A549 (cell line): Measurements from ENCODE around the gene GNB1. TPM values are rescaled to one million over a fixed set of nuclear protein-coding genes. Genes with fewer than 3 reads are reported as not detected.
A peak's percentile ranks its signal among the peaks of the same experiment; 100 is the strongest.

Source experiments
- ATAC-seq, 2 experiments: fragments of 200-7000 bp in 1 of 2; fragments of >200 bp in 1 of 2; cut with Nextera tagmentation in 1 of 2; cut with Tn5 transposase in 1 of 2; 3 replicates each; pipeline versions ENCODE4 v1.8.0 to v1.9.1; 2018 to 2020; ENCODE audit warnings: mild to moderate bottlenecking in 1 of 2, moderate library complexity in 1 of 2
- CTCF ChIA-PET: fragments of 300-600 bp; sonication (Branson Sonifier 250); formaldehyde crosslinking; extraction: SDS; loops from one replicate; lab custom pipeline; 2021; ENCODE audit warnings: antibody characterized with exemption, inconsistent platforms; lab: Yijun Ruan, JAX
- POLR2A ChIA-PET: fragments of 350-600 bp; formaldehyde crosslinking; extraction: SDS; loops from one replicate; lab custom pipeline; 2021; ENCODE audit warnings: antibody characterized with exemption, inconsistent platforms; lab: Yijun Ruan, JAX
- DNase-seq, 2 experiments: peaks; one replicate each; pipeline versions ENCODE4 v3.0.0 to v3.0.0-alpha.2; 2011 to 2016; ENCODE audit warnings: low read depth in 1 of 2, low spot score in 1 of 2
- FAIRE-seq: peaks from 2 replicates; lab custom pipeline; 2011; peaks lifted over from hg19 to GRCh38; lab: Jason Lieb, UNC
- H3K27ac ChIP-seq, 2 experiments: fragments of >200 bp; sonication (Bioruptor Twin); formaldehyde crosslinking; 3 replicates each; pipeline ENCODE4 v1.5.1; 2016 to 2017
- H3K4me1 ChIP-seq: fragments of >200 bp; sonication (Bioruptor Twin); formaldehyde crosslinking; 3 replicates; pipeline ENCODE4 v1.6.1; 2016
- H3K4me2 ChIP-seq: fragments of >200 bp; sonication (Bioruptor Twin); formaldehyde crosslinking; 3 replicates; pipeline ENCODE4 v1.6.1; 2016
- H3K4me3 ChIP-seq: fragments of >200 bp; sonication (Bioruptor Twin); formaldehyde crosslinking; 3 replicates; pipeline ENCODE4 v1.5.1; 2016
- H3K9me3 ChIP-seq: fragments of >200 bp; sonication (Bioruptor Twin); formaldehyde crosslinking; 3 replicates; pipeline ENCODE4 v1.6.1; 2016
- CBX8 ChIP-seq: fragments of 200-600 bp; sonication (generic); IDR thresholded peaks from 2 replicates; pipeline ENCODE4 v1.6.1; 2016
- CEBPB ChIP-seq, 2 experiments: fragments of >200 bp in 1 of 2; sonication (Bioruptor Twin) in 1 of 2; formaldehyde crosslinking in 1 of 2; IDR thresholded peaks; 2 replicates each; pipeline ENCODE4 v1.6.1; 2012 to 2016
- CHD2 ChIP-seq: fragments of 150-350 bp; IDR thresholded peaks from 2 replicates; pipeline ENCODE4 v1.6.1; 2014; ENCODE audit warnings: low read length; ENCODE audit not compliant: partially characterized antibody
- CTCF ChIP-seq: fragments of >200 bp; sonication (Bioruptor Twin); formaldehyde crosslinking; IDR thresholded peaks from 3 replicates; pipeline ENCODE4 v1.5.1; 2016
- E2F6 ChIP-seq: IDR thresholded peaks from 2 replicates; pipeline ENCODE4 v1.6.1; 2012; ENCODE audit warnings: low read depth, borderline replicate concordance
- EHF ChIP-seq: fragments of 250-450 bp; sonication (Bioruptor Pico); IDR thresholded peaks from 2 replicates; pipeline ENCODE4 v1.5.0; 2020; ENCODE audit warnings: mild to moderate bottlenecking
- EHMT2 ChIP-seq: fragments of 200-600 bp; sonication (generic); IDR thresholded peaks from 2 replicates; pipeline ENCODE4 v1.6.1; 2016; ENCODE audit warnings: antibody characterized with exemption, low read depth, mild to moderate bottlenecking, moderate library complexity
- ELK1 ChIP-seq: fragments of 150-350 bp; IDR thresholded peaks from 2 replicates; pipeline ENCODE4 v1.6.1; 2014; ENCODE audit warnings: low read depth, mild to moderate bottlenecking, low read length
- GATA3 ChIP-seq: IDR thresholded peaks from 2 replicates; pipeline ENCODE4 v1.6.1; 2012; ENCODE audit warnings: borderline replicate concordance
- HES2 ChIP-seq: fragments of >200 bp; sonication (Bioruptor Twin); formaldehyde crosslinking; IDR thresholded peaks from 2 replicates; pipeline ENCODE4 v1.6.1; 2016
- HMGXB4 ChIP-seq: fragments of 250-450 bp; sonication (Bioruptor Pico); IDR thresholded peaks from 2 replicates; pipeline ENCODE4 v1.5.0; 2021; ENCODE audit warnings: mild to moderate bottlenecking, moderate library complexity, borderline replicate concordance
- HOXB5 ChIP-seq: fragments of 250-450 bp; sonication (Bioruptor Pico); IDR thresholded peaks from 2 replicates; pipeline ENCODE4 v1.5.0; 2020; ENCODE audit warnings: mild to moderate bottlenecking, moderate library complexity
- JUN ChIP-seq, 2 experiments: fragments of >200 bp; sonication (Bioruptor Twin); formaldehyde crosslinking; IDR thresholded peaks; 2 replicates in 1 of 2; 3 replicates in 1 of 2; pipeline ENCODE4 v1.6.1; 2016 to 2017
- JUNB ChIP-seq: fragments of >200 bp; sonication (Bioruptor Twin); formaldehyde crosslinking; IDR thresholded peaks from 2 replicates; pipeline ENCODE4 v1.6.1; 2016
- KDM5A ChIP-seq: fragments of 200-600 bp; sonication (generic); IDR thresholded peaks from 2 replicates; pipeline ENCODE4 v1.6.1; 2016; ENCODE audit warnings: antibody characterized with exemption, mild to moderate bottlenecking
- MAZ ChIP-seq: fragments of 150-350 bp; IDR thresholded peaks from 2 replicates; pipeline ENCODE4 v1.6.1; 2014; ENCODE audit warnings: antibody characterized with exemption, low read depth, low read length, borderline replicate concordance
- NFE2L2 ChIP-seq: fragments of 150-350 bp; conservative IDR thresholded peaks from 2 replicates; pipeline ENCODE4 v1.6.1; 2014; ENCODE audit warnings: low read length
- NPAS2 ChIP-seq: fragments of 250-450 bp; sonication (Bioruptor Pico); IDR thresholded peaks from 2 replicates; pipeline ENCODE4 v1.8.0; 2022; ENCODE audit warnings: mild to moderate bottlenecking, moderate library complexity, borderline replicate concordance
- POLR2A ChIP-seq: IDR thresholded peaks from 2 replicates; pipeline ENCODE4 v1.6.1; 2012; ENCODE audit warnings: mild to moderate bottlenecking, low read length
- POLR2AphosphoS2 ChIP-seq: conservative IDR thresholded peaks from 2 replicates; pipeline ENCODE4 v1.6.1; 2012; ENCODE audit warnings: low read length, improper control_type of control experiment, inconsistent platforms
- RFX5 ChIP-seq: fragments of 450-650 bp; IDR thresholded peaks from 2 replicates; pipeline ENCODE4 v1.7.1; 2014; ENCODE audit warnings: antibody characterized with exemption, mild to moderate bottlenecking, moderate library complexity
- RNF2 ChIP-seq: fragments of 200-600 bp; sonication (generic); IDR thresholded peaks from 2 replicates; pipeline ENCODE4 v1.6.1; 2016; ENCODE audit warnings: low read depth, mild to moderate bottlenecking, antibody characterized with exemption, moderate library complexity, borderline replicate concordance
- SMC3 ChIP-seq: fragments of >200 bp; sonication (Bioruptor Twin); formaldehyde crosslinking; IDR thresholded peaks from 3 replicates; pipeline ENCODE4 v1.6.1; 2018; ENCODE audit warnings: inconsistent platforms
- SREBF2 ChIP-seq: fragments of 450-650 bp; IDR thresholded peaks from 2 replicates; pipeline ENCODE4 v1.6.1; 2014; ENCODE audit warnings: mild to moderate bottlenecking, moderate library complexity
- ZC3H11A ChIP-seq: fragments of 450-650 bp; IDR thresholded peaks from 2 replicates; pipeline ENCODE4 v1.6.1; 2014; ENCODE audit warnings: antibody characterized with exemption, mild to moderate bottlenecking
- ZNF302 ChIP-seq: fragments of 250-450 bp; sonication (Bioruptor Pico); IDR thresholded peaks from 2 replicates; pipeline ENCODE4 v1.9.0; 2021; ENCODE audit warnings: inconsistent platforms, mild to moderate bottlenecking, moderate library complexity
- ZSCAN20 ChIP-seq: fragments of 250-450 bp; sonication (Bioruptor Pico); IDR thresholded peaks from 2 replicates; pipeline ENCODE4 v1.8.0; 2022; ENCODE audit warnings: mild to moderate bottlenecking, moderate library complexity
- WGBS: methylation state at CpG from one replicate; pipeline ENCODE4 v1.1.6; 2017; ENCODE audit errors: missing lambda C conversion rate; 5-methylcytosine and 5-hydroxymethylcytosine counted together
- polyA plus RNA-seq, 4 experiments: library from polyadenylated mRNA; depleted of rRNA in 3 of 4; stranded (reverse); fragments of >200 nt; fragmentation: RNase III in 1 of 4; extraction: RNeasy Plus Mini Kit Qiagen cat#74134 plus additional on column Dnase treatment in 1 of 4; gene quantifications; 2 replicates in 3 of 4; 3 replicates in 1 of 4; pipeline ENCODE4 v1.2.3, GENCODE V29; 2011 to 2017

GNB1 gene
- polyA plus RNA-seq, 2 of the 4 experiments (the other 2 are of a cell fraction): 159 to 270 TPM

- ATAC-seq: peak; percentile 18 to 36
- Histone ChIP-seq H3K9me3 (no peaks in the 10 kb centered on the region), H3K4me3 (peak overlapping the region; percentile 73), H3K27ac (peak overlapping the region; percentile 91 to 92), H3K4me1 (peaks cover 25% of the 10 kb centered on the region), H3K4me2 (peak overlapping the region; percentile 87)
- TF ChIP-seq E2F6: no peak
- TF ChIP-seq NFE2L2: no peak
- TF ChIP-seq NPAS2 (CRISPR knock-in tag): no peak
- no peak for TF ChIP-seq CHD2
- no peak for TF ChIP-seq RNF2
- TF ChIP-seq EHF (CRISPR knock-in tag): no peak
- TF ChIP-seq KDM5A: no peak
- no peak for TF ChIP-seq ELK1
- TF ChIP-seq ZNF302 (CRISPR knock-in tag): no peak
- no peak for TF ChIP-seq POLR2AphosphoS2
- no peak for TF ChIP-seq CTCF
- no peak for TF ChIP-seq SREBF2
- no peak for TF ChIP-seq CBX8
- no peak for TF ChIP-seq POLR2A
- no peak for TF ChIP-seq ZSCAN20 (CRISPR knock-in tag)
- no peak for TF ChIP-seq ZC3H11A
- no peak for TF ChIP-seq HOXB5
- TF ChIP-seq HMGXB4 (CRISPR knock-in tag): no peak
- CTCF ChIA-PET: interaction anchor here (0.5 to 5.4 kb wide), 11 partner anchors 10 to 142 kb away, joined by 3 to 40 read pairs (median 6); no protein-coding TSS in a partner anchor
- POLR2A ChIA-PET: interaction anchor here (0.6 to 1.1 kb wide), 8 partner anchors 8 to 893 kb away, joined by 3 to 8 read pairs (median 6); partner anchors contain the start of gene TMEM52
- WGBS: 21% methylated on average over 7 of the region's 21 CpGs
- no peak for FAIRE-seq
- peak in 1 of 2 experiments; percentile 44 for DNase-seq
Measured at GRCh38 chr1:1908506-1908791, 17.6 kb upstream of the GNB1 start.

- 86% methylated on average over 6 of the region's 8 CpGs for WGBS
- peak; percentile 1 to 23; a peak in 3 of 6 replicates for ATAC-seq
- CTCF ChIA-PET: interaction anchor here (0.6 to 5.4 kb wide), 18 partner anchors 8 to 187 kb away, joined by 3 to 40 read pairs (median 6); partner anchors contain the start of gene CALML6
- peak overlapping the region; percentile 63 to 92 for H3K27ac ChIP-seq
- POLR2A ChIA-PET: no interaction called here
- DNase-seq: no peak
- H3K4me2 ChIP-seq: peak overlapping the region; percentile 14; the same call in 1 of the 3 replicates
- no peak for FAIRE-seq
- TF ChIP-seq HES2: no peak
- no peak for TF ChIP-seq ZC3H11A
- no peak for TF ChIP-seq JUN (IDR thresholded peaks at IDR 0.05)
- no peak for TF ChIP-seq NFE2L2
- TF ChIP-seq MAZ: no peak
- no peak for TF ChIP-seq CHD2
- TF ChIP-seq JUNB: no peak
- TF ChIP-seq ELK1: no peak
- TF ChIP-seq GATA3: no peak
- TF ChIP-seq SMC3: no peak
- no peak for TF ChIP-seq CEBPB (IDR thresholded peaks at IDR 0.05)
- no peak for TF ChIP-seq EHMT2
- no peak for TF ChIP-seq RFX5
- H3K9me3 ChIP-seq: no peaks in the 10 kb centered on the region
- no peak overlapping the region for H3K4me3 ChIP-seq
- peaks cover 25% of the 10 kb centered on the region for H3K4me1 ChIP-seq
Measured at GRCh38 chr1:1907098-1907736, 16.3 kb upstream of the GNB1 start.
